Astrocyte (in vitro differentiated cells and primary cell): ENCODE results near the gene TRPC4. TPM values are rescaled to one million over a fixed set of nuclear protein-coding genes. Genes with fewer than 3 reads are reported as not detected.
A peak's percentile ranks its signal among the peaks of the same experiment; 100 is the strongest.

Experiments used
- DNase-seq: peaks from one replicate; pipeline ENCODE4 v3.0.0-alpha.2; 2010; ENCODE audit warnings: low read depth
- FAIRE-seq: peaks from 2 replicates; lab custom pipeline; 2011; peaks lifted over from hg19 to GRCh38; lab: Jason Lieb, UNC
- H2AFZ ChIP-seq: 2 replicates; pipeline ENCODE4 v1.6.0; 2012; ENCODE audit warnings: low read depth, low read length, inconsistent platforms
- H3K27ac ChIP-seq: 2 replicates; pipeline ENCODE4 v1.5.1; 2011; ENCODE audit warnings: low read depth, low read length, inconsistent platforms
- H3K27me3 ChIP-seq: 2 replicates; pipeline ENCODE4 v1.6.0; 2011; ENCODE audit warnings: low read length, inconsistent platforms; ENCODE audit not compliant: insufficient read depth
- H3K36me3 ChIP-seq: 2 replicates; pipeline ENCODE4 v1.5.1; 2011; ENCODE audit warnings: low read length, inconsistent platforms; ENCODE audit not compliant: insufficient read depth
- H3K4me1 ChIP-seq: 2 replicates; pipeline ENCODE4 v1.5.1; 2011; ENCODE audit warnings: low read length, inconsistent platforms; ENCODE audit not compliant: insufficient read depth
- H3K4me2 ChIP-seq: 2 replicates; pipeline ENCODE4 v1.6.0; 2012; ENCODE audit warnings: low read length, inconsistent platforms
- H3K4me3 ChIP-seq: 2 replicates; pipeline ENCODE4 v1.5.1; 2011; ENCODE audit warnings: low read depth, mild to moderate bottlenecking, low read length, inconsistent platforms; ENCODE audit not compliant: insufficient read depth
- H3K79me2 ChIP-seq: 2 replicates; pipeline ENCODE4 v1.6.0; 2012; ENCODE audit warnings: mild to moderate bottlenecking, low read length, inconsistent platforms; ENCODE audit not compliant: insufficient read depth
- H3K9ac ChIP-seq: 2 replicates; pipeline ENCODE4 v1.6.0; 2012; ENCODE audit warnings: mild to moderate bottlenecking, low read length, inconsistent platforms
- H3K9me3 ChIP-seq: 2 replicates; pipeline ENCODE4 v1.5.1; 2012; ENCODE audit warnings: low read depth, mild to moderate bottlenecking, low read length, inconsistent platforms; ENCODE audit not compliant: insufficient read depth
- H4K20me1 ChIP-seq: 2 replicates; pipeline ENCODE4 v1.6.0; 2012; ENCODE audit warnings: low read length, inconsistent platforms; ENCODE audit not compliant: insufficient read depth
- H3K27ac Mint-ChIP-seq: one replicate; pipeline ENCODE4 v1.8.0; 2021; ENCODE audit warnings: mild to moderate bottlenecking, mixed read lengths; ENCODE audit not compliant: unreplicated experiment
- H3K27me3 Mint-ChIP-seq: one replicate; pipeline ENCODE4 v1.8.0; 2021; ENCODE audit warnings: low read depth, mixed read lengths; ENCODE audit not compliant: unreplicated experiment
- H3K36me3 Mint-ChIP-seq: one replicate; pipeline ENCODE4 v1.8.0; 2021; ENCODE audit warnings: low read depth, mixed read lengths; ENCODE audit not compliant: unreplicated experiment
- H3K4me1 Mint-ChIP-seq: one replicate; pipeline ENCODE4 v1.8.0; 2021; ENCODE audit warnings: low read depth, mixed read lengths; ENCODE audit not compliant: unreplicated experiment
- H3K4me3 Mint-ChIP-seq: one replicate; pipeline ENCODE4 v1.8.0; 2021; ENCODE audit warnings: mild to moderate bottlenecking, moderate library complexity, mixed read lengths; ENCODE audit not compliant: unreplicated experiment
- H3K9me3 Mint-ChIP-seq: one replicate; pipeline ENCODE4 v1.8.0; 2021; ENCODE audit warnings: mild to moderate bottlenecking, mixed read lengths; ENCODE audit not compliant: unreplicated experiment
- CTCF ChIP-seq: IDR thresholded peaks from 2 replicates; pipeline ENCODE4 v1.5.1; 2011; ENCODE audit warnings: low read depth, mild to moderate bottlenecking, inconsistent platforms, low read length, moderate library complexity; ENCODE audit not compliant: insufficient read depth
- EZH2 ChIP-seq: IDR thresholded peaks from 2 replicates; pipeline ENCODE4 v1.6.1; 2012; ENCODE audit warnings: mild to moderate bottlenecking, low read length, inconsistent platforms; ENCODE audit not compliant: insufficient read depth
- total RNA-seq: library from RNA; stranded (reverse); gene quantifications from 2 replicates; pipeline ENCODE4 v1.2.1, GENCODE V29; 2021

TRPC4 gene
- total RNA-seq, 1 donor from 2014 or later: 14.4 TPM

GRCh38 chr13:37886879-37887278, 17.3 kb upstream of the TRPC4 start:
- Histone ChIP-seq H3K36me3 (no peaks in the 10 kb centered on the region), H3K79me2 (no peaks in the 10 kb centered on the region), H3K4me2 (no peak overlapping the region), H3K9ac (no peak overlapping the region), H3K9me3 (no peaks in the 10 kb centered on the region), H3K4me1 (no peaks in the 10 kb centered on the region), H3K27ac (no peak overlapping the region), H3K27me3 (no peaks in the 10 kb centered on the region), H2AFZ (no peak overlapping the region), H4K20me1 (no peaks in the 10 kb centered on the region), H3K4me3 (no peak overlapping the region)
- FAIRE-seq (no peak), DNase-seq (no peak)
- TF ChIP-seq CTCF (no peak), EZH2 (no peak)
- no peaks in the 10 kb centered on the region for H3K9me3 Mint-ChIP-seq
- H3K27me3 Mint-ChIP-seq: no peaks in the 10 kb centered on the region
- no peaks in the 10 kb centered on the region for H3K36me3 Mint-ChIP-seq
- no peak overlapping the region for H3K27ac Mint-ChIP-seq
- peaks cover 18% of the 10 kb centered on the region for H3K4me1 Mint-ChIP-seq
- H3K4me3 Mint-ChIP-seq: no peak overlapping the region

- FAIRE-seq (no peak), DNase-seq (no peak)
- Mint-ChIP-seq H3K4me1 (peaks cover 18% of the 10 kb centered on the region), H3K4me3 (no peak overlapping the region), H3K27me3 (no peaks in the 10 kb centered on the region), H3K9me3 (no peaks in the 10 kb centered on the region), H3K27ac (no peak overlapping the region), H3K36me3 (no peaks in the 10 kb centered on the region)
- Histone ChIP-seq H3K79me2 (no peaks in the 10 kb centered on the region), H4K20me1 (no peaks in the 10 kb centered on the region), H2AFZ (no peak overlapping the region), H3K4me2 (peak overlapping the region; percentile 1), H3K4me3 (no peak overlapping the region), H3K9me3 (no peaks in the 10 kb centered on the region), H3K4me1 (no peaks in the 10 kb centered on the region), H3K27ac (no peak overlapping the region), H3K27me3 (no peaks in the 10 kb centered on the region), H3K9ac (no peak overlapping the region), H3K36me3 (no peaks in the 10 kb centered on the region)
- TF ChIP-seq EZH2 (no peak), CTCF (no peak)
Measured at GRCh38 chr13:37884674-37885073, 15.1 kb upstream of the TRPC4 start.

GRCh38 chr13:37884026-37884425, 14.5 kb upstream of the TRPC4 start:
- no peak for FAIRE-seq
- H3K27me3 Mint-ChIP-seq: no peaks in the 10 kb centered on the region

More at GRCh38 chr13:37884026-37884425, 14.5 kb upstream of the TRPC4 start:
- no peak overlapping the region for H3K4me3 Mint-ChIP-seq
- no peaks in the 10 kb centered on the region for H3K4me1 ChIP-seq
- no peaks in the 10 kb centered on the region for H3K36me3 ChIP-seq
- peaks cover 19% of the 10 kb centered on the region for H3K4me1 Mint-ChIP-seq
- peak overlapping the region; percentile 1 for H3K4me2 ChIP-seq
- H3K36me3 Mint-ChIP-seq: no peaks in the 10 kb centered on the region
- no peak overlapping the region for H3K27ac ChIP-seq
- H3K27me3 ChIP-seq: no peaks in the 10 kb centered on the region
- no peak overlapping the region for H3K27ac Mint-ChIP-seq
- no peak overlapping the region for H2AFZ ChIP-seq
- no peaks in the 10 kb centered on the region for H3K79me2 ChIP-seq
- H3K4me3 ChIP-seq: no peak overlapping the region
- no peaks in the 10 kb centered on the region for H3K9me3 ChIP-seq
- H3K9me3 Mint-ChIP-seq: no peaks in the 10 kb centered on the region
- TF ChIP-seq EZH2 (no peak), CTCF (no peak)
- no peaks in the 10 kb centered on the region for H4K20me1 ChIP-seq
- no peak for DNase-seq
- no peak overlapping the region for H3K9ac ChIP-seq
